Measurements from ENCODE around the gene FBXO34.

The FBXO34 gene

GRCh38 chr14:55274146-55274545 lies 2.9 kb downstream of the FBXO34 start:
- ATAC-seq = no peak
- TF ChIP-seq PATZ1 (CRISPR knock-in tag; IDR thresholded peaks at IDR 0.05; ENCODE audit: borderline replicate concordance) = no peak
- no peak for TF ChIP-seq ESRRG (CRISPR knock-in tag; IDR thresholded peaks at IDR 0.05)
- TF ChIP-seq GLIS3 (CRISPR knock-in tag; IDR thresholded peaks at IDR 0.05) = no peak
- no peak for TF ChIP-seq ZFP30 (CRISPR knock-in tag; IDR thresholded peaks at IDR 0.05)
- no peak for TF ChIP-seq PPARA (CRISPR knock-in tag; IDR thresholded peaks at IDR 0.05; ENCODE audit: borderline replicate concordance)
- TF ChIP-seq ZFP3 (CRISPR knock-in tag; IDR thresholded peaks at IDR 0.05) = no peak
- TF ChIP-seq CREB5 (CRISPR knock-in tag; IDR thresholded peaks at IDR 0.05; ENCODE audit: low read depth) = no peak
- TF ChIP-seq ARNTL (CRISPR knock-in tag; IDR thresholded peaks at IDR 0.05; ENCODE audit: borderline replicate concordance, low read depth) = no peak
- TF ChIP-seq ZNF70 (CRISPR knock-in tag; IDR thresholded peaks at IDR 0.05) = no peak
- TF ChIP-seq ISL1 (CRISPR knock-in tag; IDR thresholded peaks at IDR 0.05) = no peak
- no peak for TF ChIP-seq RARB (CRISPR knock-in tag; IDR thresholded peaks at IDR 0.05)
- TF ChIP-seq ZC3H10 (CRISPR knock-in tag; IDR thresholded peaks at IDR 0.05) = no peak
- TF ChIP-seq TOX (CRISPR knock-in tag; IDR thresholded peaks at IDR 0.05; ENCODE audit: borderline replicate concordance) = no peak

GRCh38 chr14:55274751-55275150 lies 3.5 kb downstream of the FBXO34 start:
- ATAC-seq = 0 out of 3 replicates have a peak, but pooled peaks have one; percentile 9
- no peak for TF ChIP-seq RARB (CRISPR knock-in tag; IDR thresholded peaks at IDR 0.05)
- peak; percentile 86 for TF ChIP-seq TSHZ2 (CRISPR knock-in tag; IDR thresholded peaks at IDR 0.05)
- no peak for TF ChIP-seq CSDC2 (CRISPR knock-in tag; IDR thresholded peaks at IDR 0.05)
- no peak for TF ChIP-seq PPARA (CRISPR knock-in tag; IDR thresholded peaks at IDR 0.05; ENCODE audit: borderline replicate concordance)
- TF ChIP-seq ARNTL (CRISPR knock-in tag; IDR thresholded peaks at IDR 0.05; ENCODE audit: borderline replicate concordance, low read depth) = no peak
- no peak for TF ChIP-seq ZFP30 (CRISPR knock-in tag; IDR thresholded peaks at IDR 0.05)
- no peak for TF ChIP-seq CSRNP3 (CRISPR knock-in tag; IDR thresholded peaks at IDR 0.05)
- 0 out of 2 replicates have a peak, but pooled peaks have one; percentile 56 for TF ChIP-seq ESRRG (CRISPR knock-in tag; IDR thresholded peaks at IDR 0.05)
- TF ChIP-seq ZNF8 (CRISPR knock-in tag; IDR thresholded peaks at IDR 0.05) = peak; percentile 28; the same call in 1 of the 2 replicates
- TF ChIP-seq GLIS3 (CRISPR knock-in tag; IDR thresholded peaks at IDR 0.05) = peak; percentile 83; the same call in 1 of the 2 replicates
- peak; percentile 99 for TF ChIP-seq SNAI2 (CRISPR knock-in tag; IDR thresholded peaks at IDR 0.05)
- TF ChIP-seq ISL1 (CRISPR knock-in tag; IDR thresholded peaks at IDR 0.05) = peak; percentile 97
- TF ChIP-seq TOX (CRISPR knock-in tag; IDR thresholded peaks at IDR 0.05; ENCODE audit: borderline replicate concordance) = no peak
- no peak for TF ChIP-seq BACH2 (CRISPR knock-in tag; IDR thresholded peaks at IDR 0.05; ENCODE audit: borderline replicate concordance)
- TF ChIP-seq POU6F1 (CRISPR knock-in tag; IDR thresholded peaks at IDR 0.05; ENCODE audit: borderline replicate concordance, low read depth) = no peak
- TF ChIP-seq TCF4 (CRISPR knock-in tag; IDR thresholded peaks at IDR 0.05; ENCODE audit: borderline replicate concordance) = peak; percentile 89
- peak; percentile 87 for TF ChIP-seq CREB5 (CRISPR knock-in tag; IDR thresholded peaks at IDR 0.05; ENCODE audit: low read depth)
- no peak for TF ChIP-seq OSR1 (CRISPR knock-in tag; IDR thresholded peaks at IDR 0.05)
- no peak for TF ChIP-seq ZNF565 (CRISPR knock-in tag; conservative IDR thresholded peaks at IDR 0.05; ENCODE audit: low read depth)
- TF ChIP-seq ZC3H10 (CRISPR knock-in tag; IDR thresholded peaks at IDR 0.05) = no peak
- no peak for TF ChIP-seq ZFP3 (CRISPR knock-in tag; IDR thresholded peaks at IDR 0.05)
- no peak for TF ChIP-seq PATZ1 (CRISPR knock-in tag; IDR thresholded peaks at IDR 0.05; ENCODE audit: borderline replicate concordance)
- TF ChIP-seq ZNF70 (CRISPR knock-in tag; IDR thresholded peaks at IDR 0.05) = no peak
